Inferior parietal cortex (tissue), 1 donor: ENCODE data around the gene EFHC1.
"Not testable (repeated sequence)": the region's sequence is repeated elsewhere in the genome, so short reads cannot be mapped to it uniquely, and the experiment has no call there.

Source experiments
- DNase-seq: peaks from one replicate; pipeline ENCODE4 v3.0.0-alpha.2; 2016; ENCODE audit errors: extremely low spot score

EFHC1 gene

DNA sequence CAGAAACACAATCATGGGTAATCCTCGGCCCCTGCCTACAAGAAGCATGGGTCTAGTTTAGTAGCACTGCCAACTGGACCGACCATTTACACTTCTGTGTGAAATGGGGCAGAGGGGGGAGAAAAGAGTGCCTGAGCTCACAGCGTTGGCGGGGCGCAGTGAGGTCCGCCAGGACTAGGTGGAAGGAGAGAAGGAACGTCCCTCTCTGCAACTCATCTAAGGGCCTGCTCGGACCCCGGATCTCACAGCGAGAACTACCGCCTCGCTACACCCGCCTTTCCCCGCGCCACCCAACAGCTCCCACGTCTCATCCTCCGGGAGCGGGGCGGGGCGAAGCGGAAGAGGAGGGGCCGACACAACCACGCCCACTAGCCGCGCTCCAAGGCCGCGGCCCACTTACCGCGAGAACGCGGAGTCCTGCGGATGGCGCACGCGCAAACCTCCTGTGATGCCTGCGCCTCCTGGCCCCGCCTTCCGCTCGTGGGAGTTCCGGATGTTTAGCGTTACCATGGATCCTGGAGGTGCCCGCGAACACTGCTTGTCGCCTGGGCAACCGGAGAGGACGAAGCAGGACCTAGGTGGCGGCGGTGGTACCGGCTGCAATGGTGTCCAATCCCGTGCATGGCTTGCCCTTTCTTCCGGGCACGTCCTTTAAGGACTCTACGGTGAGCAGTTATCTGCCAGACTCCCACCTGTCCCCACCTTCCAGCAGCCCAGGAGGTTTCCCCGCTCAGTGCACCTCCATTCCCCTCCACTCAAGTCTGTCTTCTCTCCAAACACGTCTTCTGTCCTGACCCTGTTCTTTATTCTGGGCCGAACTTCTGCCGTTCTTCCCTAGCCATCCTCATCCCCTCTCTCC is at the start of gene EFHC1:
EFHC1 (plus strand) TSS at position 534 of the 859 bp plus-strand sequence; CDS start at position 603, 69 bp downstream.
- DNase-seq = peak; percentile 97

GRCh38 chr6:52371656-52372191 is 48.4 kb upstream of the EFHC1 start:
- DNase-seq = no peak

GRCh38 chr6:52373151-52373690 is 46.9 kb upstream of the EFHC1 start:
- no peak for DNase-seq

GRCh38 chr6:52374247-52374646 is 45.9 kb upstream of the EFHC1 start:
- DNase-seq = no peak

DNA sequence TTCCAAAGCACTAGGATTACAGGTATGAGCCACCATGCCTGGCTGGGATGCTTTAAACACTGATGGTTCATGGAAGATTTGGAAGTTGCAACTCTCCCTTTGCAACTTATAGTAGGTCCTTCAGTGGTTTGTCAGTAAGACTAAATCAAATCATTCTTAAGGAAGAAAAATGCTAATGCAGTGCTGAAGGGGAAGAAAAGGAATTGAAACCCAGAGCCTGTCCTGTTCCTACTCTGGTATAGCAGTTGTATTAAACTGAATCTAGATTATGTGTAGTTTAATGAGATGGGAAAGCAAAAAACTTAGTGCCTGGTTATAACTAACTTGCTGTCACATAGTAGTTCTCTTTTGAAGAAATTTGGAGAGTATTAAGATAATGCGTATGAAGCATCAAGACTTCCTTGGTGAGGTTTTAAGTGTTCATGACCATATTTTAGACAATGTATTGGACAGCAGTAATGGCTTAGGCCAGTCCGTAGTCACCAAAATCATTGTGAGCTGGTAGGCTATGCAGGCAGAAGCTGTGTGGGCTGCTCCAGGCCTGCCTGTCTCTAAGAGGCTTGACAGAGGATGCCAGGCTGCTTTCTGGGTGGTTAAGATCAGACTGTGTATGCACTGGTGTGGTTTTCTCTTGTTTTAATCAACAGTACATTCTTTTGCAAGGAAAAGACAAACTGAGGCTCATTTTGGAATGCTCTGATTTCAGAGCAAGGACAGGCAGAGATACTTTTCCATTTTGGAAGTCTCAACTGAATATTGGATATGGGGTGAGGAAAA is 44.2 kb upstream of the EFHC1 start:
- peak; percentile 39 for DNase-seq

GRCh38 chr6:52376763-52377162 is 43.4 kb upstream of the EFHC1 start:
- DNase-seq = peak; percentile 73

DNA sequence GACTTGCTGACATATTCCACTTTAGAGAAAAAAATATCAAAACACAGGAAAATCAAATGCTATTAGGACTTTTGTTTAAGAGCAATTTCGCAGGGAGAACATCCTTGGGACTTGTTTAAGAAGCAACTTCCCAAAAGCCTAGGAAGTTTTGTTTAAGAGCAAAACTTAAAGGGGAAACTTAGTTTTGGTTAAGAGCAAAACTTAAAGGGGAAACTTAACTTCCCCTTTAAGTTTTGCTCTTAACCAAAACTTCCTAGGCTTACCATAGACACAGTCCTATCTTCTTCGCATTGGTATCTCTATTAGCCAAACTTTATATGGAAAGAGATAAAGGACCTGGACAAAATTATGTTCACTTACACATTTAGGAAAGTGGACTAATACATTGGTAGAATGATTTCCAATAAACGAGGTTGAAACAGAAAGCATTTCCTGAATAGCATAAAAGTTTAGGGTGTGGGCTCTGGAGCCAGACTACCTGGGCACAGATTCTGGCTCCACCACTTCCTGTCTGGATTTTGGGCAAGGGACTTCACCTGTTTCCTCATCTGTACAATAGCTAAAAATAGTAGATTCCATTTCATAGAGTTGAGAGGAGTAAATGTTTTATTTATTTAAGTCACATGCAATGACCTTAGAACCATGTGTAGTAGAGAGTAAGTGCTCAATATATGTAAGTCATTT is 42.5 kb upstream of the EFHC1 start:
- no peak for DNase-seq

DNA sequence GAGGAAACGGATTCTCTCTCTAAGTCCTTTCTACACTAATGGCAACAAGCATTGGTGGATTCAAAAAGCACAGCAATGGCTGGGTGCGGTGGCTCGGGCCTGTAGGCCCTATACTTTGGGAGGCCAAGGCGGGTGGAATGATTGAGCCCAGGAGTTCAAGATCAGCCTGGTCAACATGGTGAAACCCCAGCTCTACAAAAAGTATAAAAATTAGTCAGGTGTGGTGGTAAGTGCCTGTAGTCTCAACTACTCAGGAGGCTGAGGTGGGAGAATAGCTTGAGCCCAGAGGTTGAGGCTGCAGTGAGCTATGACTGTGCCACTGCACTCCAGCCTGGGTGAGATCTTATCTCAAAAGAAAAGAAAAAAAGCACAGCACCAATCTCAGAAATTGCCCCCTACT is 38.9 kb upstream of the EFHC1 start:
- DNase-seq = no peak

DNA sequence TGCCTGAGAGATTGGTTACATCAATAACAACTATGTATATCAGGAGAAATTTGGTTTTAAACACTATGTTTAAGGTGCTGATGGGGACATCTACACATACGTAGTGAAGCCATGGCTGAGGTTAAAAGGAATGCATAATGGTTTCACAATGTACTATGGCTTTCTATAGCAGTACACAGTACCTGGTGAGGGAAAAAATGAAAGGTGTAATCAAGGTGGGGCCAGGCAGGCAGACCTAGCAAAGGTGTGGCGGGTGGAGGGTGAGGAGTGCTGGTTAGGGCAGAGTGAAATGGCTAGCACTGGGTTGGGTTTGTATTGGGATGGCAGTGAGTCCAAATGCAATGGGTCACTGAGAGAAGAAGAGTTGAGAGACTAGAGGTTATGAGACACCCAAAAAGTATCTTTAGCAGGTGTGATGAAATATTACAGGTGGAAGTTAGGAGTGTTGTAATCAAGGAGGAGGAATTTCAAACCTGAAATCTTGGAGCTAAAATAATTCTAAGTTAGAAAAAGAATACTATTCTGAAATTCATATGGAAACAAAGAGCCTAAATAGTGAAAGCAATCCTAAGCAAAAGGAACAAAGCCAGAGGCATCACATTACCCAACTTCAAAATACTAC is 35.9 kb upstream of the EFHC1 start:
- no peak for DNase-seq

DNA sequence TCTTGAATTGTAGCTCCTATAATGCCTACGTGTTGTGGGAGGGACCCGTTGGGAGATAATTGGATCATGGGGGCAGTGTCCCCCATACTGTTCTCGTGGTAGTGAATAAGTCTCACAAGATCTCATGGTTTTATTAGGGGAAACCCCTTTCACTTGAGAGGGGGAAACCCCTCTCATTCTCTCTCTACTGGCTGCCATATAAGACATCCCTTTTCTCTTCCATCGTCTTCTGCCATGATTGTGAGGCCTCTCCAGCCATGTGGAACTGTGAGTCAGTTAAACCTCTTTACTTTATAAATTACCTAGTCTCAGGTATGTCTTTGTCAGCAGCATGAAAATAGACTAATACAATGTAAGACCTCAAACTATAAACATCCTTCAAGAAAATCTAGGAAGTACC is 35.1 kb upstream of the EFHC1 start:
- no peak for DNase-seq

GRCh38 chr6:52388119-52388518 is 32.0 kb upstream of the EFHC1 start:
- DNase-seq = not testable (repeated sequence)

GRCh38 chr6:52388790-52389189 is 31.4 kb upstream of the EFHC1 start:
- peak; percentile 66 for DNase-seq

DNA sequence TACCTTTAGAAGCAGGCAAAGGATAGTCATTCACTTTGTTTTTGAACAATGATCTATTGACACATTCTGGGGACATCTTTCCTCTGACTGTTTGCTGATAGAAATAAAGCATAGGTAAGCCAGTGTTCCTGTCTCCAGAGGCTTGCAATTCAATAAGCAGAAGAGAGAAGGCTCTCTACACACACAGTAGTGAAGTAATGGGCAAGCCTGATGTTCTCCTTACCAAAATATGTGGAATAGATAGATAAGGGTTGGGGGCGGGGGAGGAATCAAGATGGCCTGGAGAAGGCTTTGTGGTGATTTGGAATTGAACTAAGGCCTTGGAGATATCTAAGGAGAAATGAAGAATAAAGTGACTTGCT is 30.9 kb upstream of the EFHC1 start:
- DNase-seq = no peak

GRCh38 chr6:52389626-52390360 is 30.3 kb upstream of the EFHC1 start:
- peak; percentile 51 for DNase-seq

- DNase-seq = no peak
Observed at GRCh38 chr6:52390361-52390727, 29.8 kb upstream of the EFHC1 start.

DNA sequence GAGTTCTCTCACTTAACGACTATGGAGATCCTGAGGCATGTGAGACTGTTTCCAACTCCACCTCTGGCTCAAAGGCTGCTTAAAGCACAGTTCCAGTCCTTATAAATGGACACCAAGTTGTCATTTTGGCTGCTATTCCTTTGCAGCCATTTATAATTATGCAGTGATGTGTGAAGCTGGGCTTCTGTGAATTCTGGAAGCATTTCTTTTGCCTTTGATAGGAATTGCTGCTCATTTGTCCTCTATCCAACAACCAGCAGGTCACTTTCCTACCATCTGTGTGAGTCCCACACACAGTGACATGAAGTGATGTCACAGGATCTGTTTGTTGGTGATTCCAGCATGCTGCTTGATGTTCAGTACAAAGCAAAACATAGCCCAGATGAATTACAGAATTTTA is 28.5 kb upstream of the EFHC1 start:
- peak; percentile 53 for DNase-seq

DNA sequence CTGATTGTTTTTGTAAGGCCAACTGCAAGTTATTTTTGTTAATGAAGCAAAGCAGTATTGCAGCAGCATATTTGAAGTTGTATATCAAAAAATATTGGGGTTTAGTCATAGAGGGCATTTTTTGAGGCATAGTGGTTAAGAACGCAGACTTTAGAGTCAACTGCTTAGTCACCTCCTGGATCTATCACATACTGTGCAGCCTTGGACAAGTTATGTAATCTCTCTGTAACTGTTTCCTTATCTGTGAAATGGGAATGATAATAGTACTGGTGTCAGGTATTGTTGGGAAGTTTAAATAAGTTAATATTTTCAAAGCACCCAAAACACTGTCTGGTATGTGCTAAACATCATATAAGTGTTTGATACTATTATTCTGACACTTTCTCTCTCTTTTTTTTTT is 27.2 kb upstream of the EFHC1 start:
- no peak for DNase-seq

GRCh38 chr6:52393780-52394179 is 26.4 kb upstream of the EFHC1 start:
- DNase-seq = no peak

- no peak for DNase-seq
Observed at GRCh38 chr6:52394251-52394666, 25.9 kb upstream of the EFHC1 start.

GRCh38 chr6:52395969-52396368 is 24.2 kb upstream of the EFHC1 start:
- no peak for DNase-seq
